Anterior cingulate cortex (tissue), 58 donors: ENCODE measurements around the gene GOLGA6L10.
"Not testable (repeated sequence)": the region's sequence is repeated elsewhere in the genome, so short reads cannot be mapped to it uniquely, and the experiment has no call there.

Experiments used
- DNase-seq, 58 donors: peaks; one replicate each; lab custom pipeline; 2025; lab: John Stamatoyannopoulos, UW

GOLGA6L10 gene

DNA sequence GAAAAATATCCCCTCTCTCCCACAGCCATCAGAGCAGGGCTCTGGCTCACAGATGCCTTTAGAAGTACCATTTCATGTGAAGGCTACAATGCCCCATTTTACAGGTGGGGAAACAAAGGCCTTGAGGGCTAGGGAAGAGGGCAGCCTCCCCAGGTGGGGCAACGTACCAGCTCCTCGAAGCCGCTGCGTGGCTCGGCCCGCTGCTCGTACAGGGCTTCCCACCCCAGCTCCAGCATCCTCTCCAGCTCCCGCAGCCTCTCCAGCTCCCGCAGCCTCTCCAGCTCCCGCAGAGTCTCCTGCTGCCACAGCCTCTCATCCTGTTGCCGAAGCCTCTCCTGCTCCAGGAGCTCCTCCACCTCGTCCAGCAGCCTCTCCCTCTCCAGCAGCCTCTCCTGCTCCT, 4.9 kb downstream of the GOLGA6L10 start:
- DNase-seq = not testable (repeated sequence)

DNA sequence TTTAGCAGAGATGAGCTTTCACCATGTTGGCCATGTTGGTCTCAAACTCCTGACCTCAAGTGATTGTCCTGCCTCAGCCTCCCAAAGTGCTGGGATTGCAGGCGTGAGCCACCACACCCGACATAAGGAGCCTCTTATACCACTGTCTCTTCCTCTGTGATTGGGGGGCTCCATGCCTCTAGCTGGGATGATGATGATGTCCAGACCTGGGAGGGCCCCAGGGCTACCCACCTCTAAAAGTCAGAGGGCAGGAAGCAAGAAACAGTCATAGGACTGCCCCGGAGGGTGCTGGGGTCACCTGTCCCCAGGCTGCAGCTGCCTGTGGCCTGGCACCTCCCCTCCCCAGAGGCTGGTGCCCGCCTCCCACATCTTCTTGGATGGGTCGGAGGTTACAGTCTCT, 5.4 kb downstream of the GOLGA6L10 start:
- not testable (repeated sequence) for DNase-seq

GRCh38 chr15:82342632-82343374, 6.5 kb downstream of the GOLGA6L10 start:
- not testable (repeated sequence) for DNase-seq

DNA sequence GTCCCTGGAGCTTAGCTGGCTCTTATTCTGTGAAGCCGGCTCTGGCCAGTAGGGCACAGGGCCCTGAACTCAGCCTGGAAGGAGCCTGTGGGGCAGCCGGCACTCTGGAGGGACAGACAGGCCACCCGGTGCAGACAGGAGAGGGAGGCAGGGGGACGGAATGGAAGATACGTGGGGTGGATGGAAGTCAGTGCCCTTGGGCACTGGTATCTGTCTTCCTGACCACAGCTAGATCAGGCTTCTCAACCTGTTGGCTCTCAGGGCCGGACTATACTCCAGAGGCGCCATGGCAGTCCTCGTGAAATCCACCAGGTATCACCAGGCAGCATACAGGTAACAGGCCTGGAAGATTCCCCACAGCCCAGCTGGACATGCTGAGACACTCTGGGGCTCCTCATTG, 10.7 kb downstream of the GOLGA6L10 start:
- DNase-seq = not testable (repeated sequence)

GRCh38 chr15:82338053-82338452, 11.2 kb downstream of the GOLGA6L10 start:
- not testable (repeated sequence) for DNase-seq

GRCh38 chr15:82337051-82337450, 12.2 kb downstream of the GOLGA6L10 start:
- not testable (repeated sequence) for DNase-seq

DNA sequence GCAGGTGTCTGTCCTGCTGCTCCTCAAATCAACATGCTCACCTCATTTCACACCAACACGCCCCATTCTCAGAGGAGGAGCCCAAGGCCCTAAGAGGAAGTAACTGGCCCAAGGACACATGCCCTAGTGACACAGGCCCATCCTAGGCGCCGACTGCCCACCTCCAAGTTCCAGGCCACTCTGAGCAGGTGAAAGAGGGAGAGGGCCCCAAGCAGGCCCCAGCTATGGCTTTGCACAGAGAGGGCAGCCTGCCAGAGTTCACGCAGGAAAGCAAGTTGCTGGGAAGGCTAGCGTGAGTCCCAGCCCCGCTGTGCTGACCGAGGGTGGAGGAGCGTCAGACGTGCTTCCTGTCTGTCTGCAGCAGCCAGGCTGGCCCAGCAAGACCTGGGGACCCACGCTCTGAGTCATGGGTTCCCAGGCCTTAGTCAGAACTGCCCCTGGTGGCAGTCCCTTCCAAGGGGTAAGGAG, 13.1 kb downstream of the GOLGA6L10 start:
- DNase-seq = not testable (repeated sequence)

DNA sequence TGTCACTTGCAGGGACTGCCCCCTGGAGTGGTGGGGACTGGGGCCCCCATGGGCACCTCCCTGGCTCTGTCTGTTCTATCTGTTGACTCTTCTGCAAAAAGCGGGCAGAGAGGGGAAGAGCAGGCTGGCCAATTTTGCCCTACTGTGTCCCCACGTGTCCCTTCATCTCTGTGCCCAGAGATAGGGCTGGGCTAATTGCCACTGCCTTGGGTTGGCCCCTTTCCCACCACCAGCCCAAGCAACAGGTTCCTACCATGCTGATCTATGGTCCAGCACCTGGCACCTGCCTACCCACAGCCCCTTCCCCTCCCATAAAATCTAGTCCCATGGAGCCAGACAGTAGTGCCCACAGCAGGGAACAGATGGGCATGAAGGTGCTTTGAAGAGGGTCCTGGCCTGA, 14.3 kb downstream of the GOLGA6L10 start:
- DNase-seq = not testable (repeated sequence)

DNA sequence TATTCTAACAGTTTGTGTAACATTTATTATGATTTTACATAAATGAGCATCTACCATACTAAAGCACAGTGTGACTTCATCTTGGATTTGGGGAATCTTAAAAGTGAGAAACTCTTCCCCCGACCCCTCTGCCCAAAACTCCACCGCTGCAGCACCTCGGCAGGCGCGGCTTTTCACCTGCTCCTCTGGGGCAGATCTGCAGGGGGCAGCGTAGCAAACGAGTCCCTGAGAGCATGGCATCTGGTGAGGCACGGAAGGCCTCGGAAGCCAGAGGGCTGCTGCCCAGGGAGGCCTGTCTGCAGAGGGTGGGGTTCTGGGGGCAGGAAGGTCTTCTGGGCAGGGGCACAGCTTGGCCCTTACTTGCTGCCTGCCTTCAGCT, 14.7 kb downstream of the GOLGA6L10 start:
- DNase-seq = not testable (repeated sequence)

DNA sequence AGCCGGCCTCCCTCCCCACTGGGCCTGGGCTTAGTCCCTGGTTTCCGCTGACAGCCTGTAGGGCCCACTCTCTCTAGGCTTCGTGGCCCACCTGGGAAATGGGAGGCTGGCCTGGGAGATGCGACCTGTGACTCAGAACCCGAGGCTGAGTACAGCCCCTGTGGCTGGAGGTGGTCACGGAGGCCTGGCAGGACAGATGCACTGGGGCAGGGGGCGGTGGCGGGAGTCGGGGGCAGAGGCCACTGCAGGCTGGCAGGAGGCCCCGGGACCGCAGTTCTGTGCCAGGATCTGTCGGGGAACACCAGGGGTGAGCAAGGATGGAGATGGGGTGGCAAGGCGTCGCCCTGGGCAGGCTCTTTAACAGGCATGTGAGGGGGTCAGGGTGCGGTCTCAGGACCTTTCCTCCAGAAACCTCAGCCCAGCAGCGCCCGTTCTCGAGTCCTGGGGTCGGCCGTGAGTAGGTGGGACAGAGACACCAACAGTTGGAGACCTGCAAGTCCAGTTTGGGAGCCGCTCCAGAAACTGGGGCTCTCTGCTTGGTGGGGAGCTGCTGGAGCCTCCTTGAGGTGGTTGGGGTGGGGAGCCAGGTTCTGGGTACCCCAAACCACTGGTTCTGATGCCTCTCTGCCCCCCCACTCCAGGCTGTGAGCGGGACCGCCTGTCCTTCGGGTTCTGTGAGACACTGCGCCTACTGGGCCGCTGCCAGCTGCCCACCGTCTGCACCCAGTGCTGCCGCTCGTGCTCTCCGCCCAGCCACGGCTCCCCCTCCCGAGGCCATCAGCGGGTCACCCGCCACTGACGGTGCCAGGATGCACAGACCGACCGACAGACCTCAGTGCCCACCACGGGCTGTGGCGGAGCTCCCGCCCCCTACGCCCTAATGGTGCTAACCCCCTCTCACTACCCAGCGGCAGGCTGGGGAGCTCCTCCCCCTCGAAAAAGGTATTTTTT, 15.4 kb downstream of the GOLGA6L10 start:
- not testable (repeated sequence) for DNase-seq

GRCh38 chr15:82332711-82333602, 16.3 kb downstream of the GOLGA6L10 start:
- not testable (repeated sequence) for DNase-seq

GRCh38 chr15:82331576-82332304, 17.5 kb downstream of the GOLGA6L10 start:
- not testable (repeated sequence) for DNase-seq

DNA sequence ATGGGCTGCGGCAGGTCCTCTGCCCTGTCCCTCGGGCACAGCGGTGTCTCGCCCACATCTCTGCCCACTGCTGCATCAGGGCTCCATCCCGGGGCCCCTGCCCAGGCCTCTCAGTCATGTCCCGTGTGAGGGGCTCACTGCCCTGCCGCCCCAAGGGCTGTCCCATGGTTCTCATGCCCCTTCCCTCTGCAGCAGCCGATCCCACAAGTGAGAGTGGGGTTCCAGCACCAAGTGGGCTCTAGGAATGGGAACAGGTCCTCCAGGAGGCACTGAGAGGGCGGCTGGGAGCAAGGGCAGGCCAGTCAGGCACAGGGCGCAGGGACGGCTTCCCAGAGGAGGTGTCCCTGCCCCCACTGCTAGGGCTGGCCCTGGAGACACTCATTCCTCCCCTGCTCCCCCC, 18.4 kb downstream of the GOLGA6L10 start:
- DNase-seq = not testable (repeated sequence)

GRCh38 chr15:82329039-82329438, 20.2 kb downstream of the GOLGA6L10 start:
- DNase-seq = not testable (repeated sequence)

DNA sequence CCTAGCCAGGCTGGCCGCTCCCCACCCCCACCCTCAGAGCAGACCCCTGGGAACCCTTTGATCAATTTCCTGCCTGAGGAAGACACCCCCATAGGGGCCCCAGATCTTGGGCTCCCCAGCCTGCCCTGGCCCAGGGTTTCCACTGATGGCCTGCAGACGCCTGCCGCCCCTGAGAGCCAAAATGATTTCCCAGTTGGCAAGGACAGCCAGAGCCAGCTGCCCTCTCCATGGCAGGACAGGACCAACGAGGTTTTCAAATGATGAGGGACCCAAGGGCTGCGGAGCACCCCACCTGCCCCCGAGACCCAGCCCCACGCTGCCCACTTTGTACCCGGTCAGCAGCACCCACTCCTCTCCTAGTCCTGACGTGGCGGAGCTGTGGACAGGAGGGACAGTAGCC, 21.9 kb downstream of the GOLGA6L10 start:
- not testable (repeated sequence) for DNase-seq

DNA sequence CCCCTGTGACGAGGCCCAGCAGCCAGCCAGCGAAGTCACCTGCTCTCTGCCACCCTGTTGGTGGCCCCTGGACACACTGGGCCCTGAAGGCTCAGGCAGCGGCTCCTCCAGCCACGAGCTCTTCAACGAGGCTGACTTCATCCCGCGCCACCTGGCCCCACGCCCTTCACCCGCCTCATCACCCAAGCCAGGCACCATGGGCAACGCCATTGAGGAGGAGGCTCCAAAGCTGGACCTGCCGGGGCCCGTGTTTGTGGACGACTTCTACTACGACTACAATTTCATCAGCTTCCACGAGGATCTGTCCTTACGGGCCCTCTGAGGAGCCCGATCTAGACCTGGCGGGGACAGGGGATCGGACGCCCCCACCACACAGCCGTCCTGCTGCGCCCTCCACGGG, 22.4 kb downstream of the GOLGA6L10 start:
- not testable (repeated sequence) for DNase-seq

DNA sequence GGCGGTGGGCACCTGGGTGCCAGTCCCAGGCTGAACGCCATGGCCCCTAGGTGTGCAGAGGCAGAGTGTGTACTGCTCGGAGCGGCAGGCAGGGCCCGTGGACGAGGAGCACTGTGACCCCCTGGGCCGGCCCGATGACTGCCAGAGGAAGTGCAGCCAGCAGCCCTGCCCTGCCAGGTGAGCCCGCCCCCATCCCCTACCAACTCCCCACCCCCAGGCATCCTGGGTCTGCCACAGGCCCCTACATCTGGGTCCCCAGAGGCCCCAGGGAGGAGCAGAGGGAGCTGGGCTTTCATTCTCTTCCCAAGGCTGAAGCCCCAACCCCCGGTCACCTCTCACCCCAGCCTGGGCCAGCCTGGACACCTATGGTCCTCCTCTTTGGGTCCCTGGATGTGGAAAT, 23.6 kb downstream of the GOLGA6L10 start:
- not testable (repeated sequence) for DNase-seq

GRCh38 chr15:82324831-82325230, 24.4 kb downstream of the GOLGA6L10 start:
- not testable (repeated sequence) for DNase-seq

- DNase-seq = not testable (repeated sequence)
Measured at GRCh38 chr15:82322488-82322887, 26.8 kb downstream of the GOLGA6L10 start.
